ENCODE results near the gene GALNT3.

Gene GALNT3

DNA sequence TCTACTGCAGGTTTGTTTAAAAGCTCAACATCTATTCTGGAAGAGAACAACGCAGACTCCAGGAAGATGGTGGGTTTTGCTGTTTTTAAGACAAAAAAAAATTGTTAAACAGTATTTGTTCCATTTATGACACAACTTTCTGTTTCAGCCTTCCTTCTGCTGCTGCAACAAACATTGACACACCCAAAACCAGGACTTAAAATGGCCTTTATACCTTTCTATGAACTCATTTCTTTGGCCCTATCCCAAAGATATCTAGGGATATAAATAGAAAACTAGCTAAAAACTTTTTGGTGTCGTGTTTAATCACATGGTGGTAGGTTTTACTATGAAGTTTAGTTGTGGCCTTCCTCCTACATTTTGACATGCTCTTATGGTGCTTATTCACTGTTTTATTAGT lies 964 bp upstream of the GALNT3 start:
- DNase-seq = no peak

DNA sequence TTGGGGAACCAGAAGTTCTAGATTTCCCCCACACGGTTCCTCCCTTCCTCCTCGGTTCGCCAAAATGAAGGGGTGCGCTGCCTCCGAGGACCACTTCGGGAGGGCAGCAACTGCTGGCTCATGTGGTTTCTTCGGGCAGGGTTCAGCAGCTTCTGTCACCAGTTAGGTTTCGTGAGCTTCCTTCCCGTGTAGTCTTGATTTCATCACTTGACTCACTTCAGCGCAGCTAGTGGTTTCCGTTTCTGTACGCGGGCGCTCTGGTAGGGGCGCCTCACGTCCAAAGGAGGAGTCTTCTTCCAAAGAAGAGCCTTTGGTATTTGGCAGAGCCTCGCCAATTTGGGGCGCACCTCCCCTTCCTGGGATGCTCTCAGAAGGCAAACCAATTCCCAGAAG lies 485 bp upstream of the GALNT3 start:
- peak; percentile 43 for DNase-seq

DNA sequence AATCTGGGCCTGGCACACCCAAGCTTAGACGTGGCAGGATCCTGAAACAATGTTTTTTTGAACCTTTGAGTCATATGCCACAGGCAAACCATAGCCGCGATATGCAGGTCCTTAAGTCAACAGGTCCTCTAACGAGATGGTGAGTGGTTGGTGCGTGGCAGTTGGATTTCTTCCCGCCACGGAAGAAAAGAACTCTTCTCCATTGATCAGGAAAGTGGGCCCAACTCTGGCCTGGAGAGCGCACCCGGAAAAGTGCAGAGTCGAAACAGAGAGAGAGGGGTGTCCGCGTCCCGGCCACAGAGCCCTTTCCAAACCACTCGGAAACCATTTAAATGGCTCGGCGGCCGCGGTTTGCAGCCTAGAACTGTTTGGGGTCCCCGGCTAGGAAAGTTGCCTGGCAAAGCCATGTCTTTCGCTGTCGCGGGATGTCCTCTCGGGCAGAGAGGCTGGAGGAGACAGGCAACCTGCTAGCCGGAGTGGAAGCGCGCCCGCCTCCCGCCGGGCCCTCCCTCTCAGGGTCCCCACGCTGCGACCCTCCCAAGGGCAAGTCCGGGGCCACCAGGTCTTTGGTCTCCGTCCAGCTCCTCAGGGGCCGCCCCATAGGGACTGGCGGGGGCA lies 777 bp downstream of the GALNT3 start:
- DNase-seq = peak; percentile 17

DNA sequence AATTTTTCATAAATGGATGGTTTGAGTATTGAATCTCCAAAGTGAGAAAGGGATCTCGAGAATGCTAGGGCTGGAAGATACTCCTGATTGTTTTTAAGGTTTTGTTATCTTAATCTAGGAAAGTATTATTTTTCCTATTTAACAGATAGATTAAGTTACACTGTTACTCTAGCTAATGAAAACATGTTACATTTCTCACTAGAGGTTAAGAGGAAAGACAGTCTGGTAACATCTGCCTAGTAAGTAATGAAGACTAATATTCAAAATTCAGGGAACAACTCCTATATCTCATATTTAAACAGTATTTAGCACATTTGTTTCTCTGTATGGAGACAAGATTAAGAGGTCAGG lies 2.0 kb downstream of the GALNT3 start:
- no peak for DNase-seq

DNA sequence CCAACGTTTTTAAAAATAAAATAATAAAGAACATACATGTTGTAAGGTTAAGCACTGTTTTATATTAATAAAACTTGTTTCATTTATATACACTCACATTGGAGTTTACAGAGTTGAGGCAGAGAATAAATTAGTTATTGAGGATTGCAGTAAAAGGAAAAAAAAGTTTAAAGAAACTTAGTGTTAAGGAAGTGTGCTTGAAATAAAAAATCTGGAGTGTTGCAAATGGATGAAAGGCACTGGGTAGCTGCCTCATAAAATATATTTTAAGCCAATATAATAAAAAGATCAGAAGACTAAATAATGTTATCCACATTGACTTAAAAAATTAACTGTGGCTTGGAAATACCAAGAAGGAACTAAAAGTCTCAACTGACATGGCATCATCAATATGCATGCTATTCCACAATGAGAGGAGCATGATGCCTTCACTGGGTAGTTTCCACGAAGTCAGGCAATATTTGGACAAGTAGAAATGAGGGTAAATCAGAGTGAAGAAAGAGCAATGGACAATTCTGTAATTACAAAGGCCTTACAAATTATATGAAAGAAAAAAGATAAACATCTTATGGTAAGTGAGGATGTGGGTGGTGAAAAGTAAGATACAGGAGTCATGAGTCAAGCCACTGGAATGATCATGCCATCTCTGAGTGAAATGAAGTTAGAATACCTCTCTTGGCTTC lies 2.5 kb downstream of the GALNT3 start:
- DNase-seq = no peak

DNA sequence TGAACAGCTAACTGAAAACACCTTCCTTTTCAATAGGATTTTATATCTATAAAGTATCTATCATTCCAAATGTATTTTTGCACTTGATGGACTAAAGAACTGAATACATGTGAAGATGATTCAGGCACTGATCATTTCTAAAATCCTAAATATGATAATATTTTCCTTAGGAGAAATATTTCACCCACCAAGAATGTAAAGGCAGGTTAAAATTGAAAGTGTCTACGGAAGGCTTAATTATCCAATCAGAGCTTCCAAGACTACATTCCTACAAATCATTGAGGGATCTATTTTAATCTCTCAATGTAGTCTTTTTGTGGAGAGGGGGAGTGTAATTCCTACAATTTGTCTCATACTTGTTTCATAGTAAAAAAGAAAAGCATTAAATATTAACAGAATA lies 3.6 kb downstream of the GALNT3 start:
- no peak for DNase-seq

DNA sequence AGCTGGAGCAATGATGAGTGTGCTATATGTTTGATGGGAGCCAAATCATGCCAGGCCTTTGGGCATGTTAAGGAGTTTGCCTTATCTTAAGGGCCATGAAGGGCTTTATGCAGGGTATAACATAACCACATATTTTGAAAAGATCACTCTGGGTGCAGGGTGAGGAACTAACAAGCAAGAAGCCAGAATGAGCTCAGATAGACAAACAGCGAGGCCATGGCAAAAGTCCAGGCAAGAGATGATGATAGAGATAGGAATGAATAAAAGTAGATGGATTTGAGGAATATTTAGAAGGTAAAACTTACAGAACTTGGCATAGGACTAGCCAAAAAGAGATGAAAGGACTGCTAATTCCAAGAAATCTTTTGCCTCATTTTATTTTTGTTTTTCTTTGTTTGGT lies 6.7 kb downstream of the GALNT3 start:
- no peak for DNase-seq

DNA sequence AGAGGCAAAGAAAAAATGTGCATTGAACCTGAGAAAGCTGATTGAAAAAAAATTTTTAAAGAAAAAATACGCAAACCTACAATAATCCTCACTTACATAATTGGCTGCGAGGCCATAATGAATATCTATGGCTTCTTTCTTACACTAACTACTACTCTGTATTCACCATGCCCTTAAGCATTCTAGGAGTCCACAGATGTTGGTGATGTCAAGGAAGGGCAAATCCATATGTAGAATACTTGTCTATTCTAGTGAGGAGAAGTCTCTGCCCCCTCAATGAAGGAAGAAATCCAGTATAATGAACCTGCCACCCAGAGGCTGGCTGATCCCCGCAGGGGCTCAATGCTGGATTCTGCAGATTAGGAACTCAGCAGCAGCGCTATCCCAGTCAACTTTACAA lies 14.3 kb downstream of the GALNT3 start:
- DNase-seq = no peak

DNA sequence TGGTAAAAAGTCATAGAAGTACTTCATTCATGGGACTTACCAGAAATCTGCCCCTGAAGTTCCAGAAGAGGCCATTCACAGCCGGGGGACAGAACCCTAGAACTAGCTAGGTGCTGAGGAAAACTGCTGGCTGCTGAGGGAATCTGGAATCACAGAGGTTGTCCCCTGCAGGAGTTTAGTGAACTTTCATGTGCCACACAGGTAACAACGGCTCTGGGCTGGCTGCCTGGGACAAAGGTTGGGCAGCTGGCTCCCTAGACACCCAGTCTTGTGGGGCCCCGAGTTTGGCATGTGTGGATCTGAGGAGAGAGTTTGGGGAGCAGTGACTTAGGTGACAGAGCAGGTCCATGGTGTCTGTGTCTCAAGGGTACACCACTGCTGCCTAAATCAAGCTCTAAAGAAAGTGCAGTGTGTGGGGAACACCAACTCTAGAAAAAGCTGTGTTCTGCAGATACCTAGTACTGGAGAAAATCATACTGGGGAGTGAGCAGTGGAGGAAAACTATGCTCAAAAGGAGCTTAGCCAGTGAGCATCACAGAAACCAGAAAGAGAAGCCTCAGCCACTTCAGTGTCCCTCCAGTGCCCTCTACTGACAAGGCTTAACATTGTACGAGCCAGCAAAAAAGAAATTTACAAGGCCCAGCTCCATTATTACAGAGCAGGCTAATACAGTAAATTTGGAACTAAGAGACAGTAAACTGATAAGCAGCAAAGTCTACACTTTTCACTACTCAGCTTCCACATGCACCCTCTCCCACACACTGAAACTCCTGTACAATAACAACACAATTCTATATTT lies 15.2 kb downstream of the GALNT3 start:
- DNase-seq = no peak

DNA sequence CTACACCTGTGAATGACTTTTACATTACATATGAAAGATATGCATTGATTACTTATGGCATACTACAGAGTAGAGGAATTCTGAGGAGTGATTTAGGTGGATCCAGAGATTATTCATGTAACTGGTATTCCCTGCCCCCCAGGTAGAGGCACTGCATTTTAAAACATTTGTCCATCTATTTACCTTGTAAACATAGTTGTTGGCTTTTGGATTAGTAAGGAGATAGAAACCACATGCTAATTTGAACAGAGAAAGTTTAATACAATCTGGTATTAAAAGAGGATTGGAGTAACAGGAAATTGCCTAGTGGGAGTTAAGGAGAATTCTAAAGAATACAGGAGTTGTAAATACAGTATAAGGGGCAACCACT lies 15.9 kb downstream of the GALNT3 start:
- DNase-seq = no peak

DNA sequence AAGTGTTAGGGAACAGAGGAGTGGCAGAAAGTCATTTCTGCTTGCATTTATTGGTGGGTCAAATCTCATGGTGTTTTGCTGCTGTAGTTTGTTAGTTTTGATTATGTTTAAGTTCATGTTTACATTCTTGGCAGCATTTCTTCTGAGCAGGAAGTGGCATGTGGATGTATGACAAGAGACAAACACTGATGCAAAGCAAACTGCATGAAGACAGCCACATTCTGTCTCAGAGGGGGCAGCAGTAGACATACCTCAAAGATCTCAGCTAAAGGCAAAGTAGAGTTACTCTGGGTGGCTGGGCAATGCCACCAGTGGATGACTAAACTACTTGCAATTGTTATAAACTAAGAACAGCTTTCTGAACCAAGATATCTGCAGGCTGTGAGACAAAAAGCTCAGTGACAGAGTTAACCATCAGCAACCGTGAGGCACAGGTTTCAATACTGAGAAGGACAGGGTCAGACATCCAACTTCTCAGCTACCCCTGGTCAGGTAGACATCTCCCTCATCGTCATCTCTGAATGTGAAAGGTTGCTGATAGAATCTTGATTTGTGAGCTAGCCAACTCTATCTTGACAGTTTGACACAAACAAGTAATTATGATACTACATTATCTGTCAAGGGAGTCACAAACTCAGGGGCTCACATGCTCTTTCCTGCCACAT lies 16.4 kb downstream of the GALNT3 start:
- DNase-seq = no peak

DNA sequence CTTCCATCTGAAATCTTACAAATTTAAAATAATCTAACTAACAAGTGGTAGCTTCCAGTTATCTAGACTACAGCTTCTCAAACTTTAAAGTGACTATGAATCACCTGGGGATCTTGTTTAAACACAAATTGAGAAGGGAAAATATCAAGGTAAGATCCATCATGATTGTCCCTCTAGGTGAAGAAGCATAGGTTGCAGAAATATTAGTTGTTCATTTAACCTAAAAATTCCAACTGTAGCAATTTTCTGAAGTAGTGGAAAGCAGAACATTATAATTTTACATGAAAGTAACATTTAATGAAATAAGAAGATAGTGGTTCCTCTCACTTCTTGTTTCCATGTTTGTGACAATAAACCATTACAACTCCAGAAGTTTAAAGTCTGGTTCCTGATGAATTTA lies 17.3 kb downstream of the GALNT3 start:
- no peak for DNase-seq

DNA sequence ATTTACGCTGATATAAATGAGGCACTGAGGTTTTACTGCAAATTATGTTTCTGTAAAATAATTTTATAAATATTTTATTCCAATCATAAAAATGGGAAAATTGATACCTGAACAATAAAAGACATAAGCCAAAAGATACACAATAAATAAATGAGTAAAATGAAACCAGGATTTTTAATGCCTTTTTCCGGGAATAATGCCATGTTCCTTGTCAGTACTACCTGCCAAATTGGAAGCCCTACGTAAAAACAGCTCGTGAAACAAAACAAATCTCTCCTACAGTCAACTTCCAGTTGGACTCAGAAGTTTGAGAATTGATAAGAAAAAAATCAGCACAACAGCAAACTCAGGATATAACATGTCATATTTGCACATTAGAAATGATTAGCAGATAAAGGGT lies 18.0 kb downstream of the GALNT3 start:
- DNase-seq = no peak

DNA sequence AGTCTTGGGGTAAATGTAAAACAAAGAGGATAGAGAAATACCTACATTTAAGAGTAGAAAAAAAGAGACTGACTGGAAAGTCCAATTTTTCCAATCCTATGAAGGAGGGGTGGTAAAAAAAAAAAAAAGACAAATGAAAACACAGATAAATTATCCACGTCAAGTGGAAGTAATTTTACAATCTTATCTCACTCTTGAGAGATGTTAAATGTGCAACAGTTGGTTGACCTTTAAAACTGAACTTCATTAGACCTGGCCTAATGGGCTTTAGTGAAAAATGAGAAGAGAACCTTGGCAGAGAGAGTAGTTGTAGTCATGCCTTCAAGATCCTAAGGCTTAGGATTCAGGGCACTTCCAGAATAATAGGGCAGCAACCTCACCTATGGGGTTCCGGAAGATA lies 20.4 kb downstream of the GALNT3 start:
- DNase-seq = no peak

DNA sequence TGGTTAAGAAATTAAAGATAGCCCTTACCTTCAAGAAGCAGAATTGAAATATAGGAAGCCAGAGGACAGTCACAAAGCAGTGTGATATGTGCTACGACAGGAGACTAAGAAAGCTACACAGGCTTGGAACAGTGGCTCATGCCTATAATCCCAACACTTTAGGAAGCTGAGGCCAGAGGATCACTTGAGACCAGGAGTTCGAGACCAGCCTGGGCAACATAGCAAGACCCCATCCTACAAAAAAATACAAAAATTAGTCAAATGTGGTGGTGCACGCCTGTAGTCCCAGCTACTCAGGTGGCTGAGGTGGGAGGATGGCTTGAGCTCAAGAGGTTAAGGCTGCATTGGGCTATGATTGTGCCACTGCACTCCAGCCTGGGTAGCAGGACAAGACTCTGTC lies 21.9 kb downstream of the GALNT3 start:
- no peak for DNase-seq

DNA sequence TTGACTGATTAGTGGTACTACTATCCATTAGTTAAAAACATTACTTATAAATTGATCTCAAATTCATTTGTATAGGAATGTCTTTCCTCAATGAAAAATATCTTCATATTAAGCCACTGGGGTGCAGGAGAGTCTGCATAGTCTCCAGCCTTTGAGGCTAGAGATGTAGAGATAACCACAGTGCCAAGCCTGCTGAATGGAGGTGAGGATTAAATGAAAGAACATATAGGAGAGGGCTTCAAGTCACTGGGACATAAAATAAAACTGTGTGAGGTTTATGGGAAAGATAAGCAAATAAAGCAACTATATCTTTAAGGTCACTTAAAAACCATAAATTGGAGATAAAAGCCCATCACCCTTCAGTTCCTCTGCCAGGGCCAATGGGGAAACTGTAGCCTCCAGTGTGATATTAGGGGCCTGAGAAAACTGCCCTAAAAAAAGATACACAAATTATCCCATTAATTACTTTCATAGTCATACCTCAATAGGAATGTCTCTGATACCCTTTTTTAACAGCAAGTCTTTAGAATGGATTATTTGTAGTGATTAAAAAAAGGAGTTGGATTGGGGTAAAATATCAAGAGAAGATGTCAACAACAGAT lies 27.6 kb downstream of the GALNT3 start:
- DNase-seq = no peak

DNA sequence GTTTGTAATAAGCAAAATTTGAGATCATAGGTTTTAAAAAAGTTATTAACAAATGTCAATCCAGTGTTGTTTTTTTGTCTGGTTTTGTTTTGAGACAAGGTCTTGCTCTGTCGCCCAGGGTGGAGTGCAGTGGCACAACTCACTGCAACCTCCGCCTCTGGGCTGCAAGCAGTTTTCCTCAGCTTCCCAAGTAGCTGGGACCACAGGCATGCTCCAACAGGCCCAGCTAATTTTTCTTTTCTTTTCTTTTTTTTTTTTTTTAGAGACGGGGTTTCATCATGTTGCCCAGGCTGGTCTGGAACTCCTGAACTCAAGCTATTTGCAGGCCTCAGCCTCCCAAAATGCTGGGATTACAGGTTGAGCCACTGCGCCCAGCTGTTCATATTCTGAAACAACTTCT lies 31.3 kb downstream of the GALNT3 start:
- no peak for DNase-seq

DNA sequence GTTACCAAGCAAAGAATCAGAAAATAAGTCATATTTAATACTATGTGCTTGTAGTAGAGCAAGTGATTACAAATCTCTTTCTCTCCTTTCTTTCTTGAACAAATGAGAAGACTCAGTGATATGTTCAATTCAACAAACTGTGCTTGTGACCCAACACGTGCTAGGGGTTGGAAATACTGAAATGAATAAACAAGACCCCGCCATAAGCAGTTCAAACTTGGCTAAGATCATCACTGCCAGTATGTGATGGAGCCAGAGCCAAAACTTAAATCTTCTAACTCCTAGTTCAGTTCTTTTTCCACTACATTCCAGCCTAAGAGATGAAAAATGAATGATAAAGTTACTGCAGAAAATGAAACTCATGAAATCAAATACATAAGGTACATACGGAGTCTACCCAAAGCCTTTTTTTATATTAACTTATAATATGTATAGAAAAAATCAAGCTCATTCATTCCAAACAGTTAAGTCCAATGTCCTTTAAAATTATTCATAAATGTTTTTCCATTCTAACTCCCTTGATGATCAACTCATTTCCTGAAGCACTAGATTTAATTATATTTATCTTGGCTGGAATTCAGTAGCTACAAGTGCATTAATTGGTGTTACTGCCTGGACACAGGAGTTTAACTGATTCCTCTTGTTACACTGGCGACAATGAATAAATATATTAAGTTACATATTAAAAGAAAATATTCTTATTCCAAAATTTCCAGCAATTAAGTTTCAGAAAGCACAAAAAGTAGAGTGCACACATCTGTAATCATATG lies 36.0 kb downstream of the GALNT3 start:
- no peak for DNase-seq

DNA sequence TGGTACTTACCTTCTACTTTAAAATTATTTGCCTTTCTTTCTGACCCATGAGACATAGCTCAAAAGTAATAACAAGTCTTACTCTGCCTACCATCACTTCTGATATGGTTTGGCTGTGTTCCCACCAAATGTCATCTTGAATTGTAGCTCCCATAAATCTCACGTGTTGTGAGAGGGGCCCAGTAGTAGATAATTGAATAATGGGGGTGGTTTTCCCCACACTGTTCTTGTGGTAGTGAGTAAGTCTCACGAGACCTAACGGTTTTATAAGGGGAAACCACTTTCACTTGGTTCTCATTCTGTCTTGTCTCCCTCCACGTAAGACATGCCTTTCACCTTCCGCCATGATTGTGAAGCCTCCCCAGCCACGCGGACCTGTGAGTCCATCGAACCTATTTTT lies 47.5 kb downstream of the GALNT3 start:
- DNase-seq = no peak

DNA sequence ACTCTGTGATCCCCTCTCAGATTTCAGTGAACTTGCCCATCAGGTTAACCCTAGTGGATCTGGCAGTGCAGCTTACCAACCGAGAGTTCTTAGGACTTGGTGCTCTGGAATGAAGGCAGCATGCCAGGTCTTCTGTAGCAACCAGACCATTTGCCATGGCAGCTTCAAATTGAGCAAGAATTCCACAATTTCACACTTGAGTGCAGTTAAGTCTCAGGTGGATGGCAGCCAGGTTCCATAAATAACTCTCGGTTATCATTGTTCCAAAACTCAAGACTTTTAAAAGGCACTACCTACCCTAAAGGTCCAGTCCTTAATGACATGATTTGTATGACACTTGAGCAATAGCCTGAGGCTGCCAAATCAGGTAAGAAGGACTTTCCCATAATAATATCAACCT lies 48.1 kb downstream of the GALNT3 start:
- no peak for DNase-seq

DNA sequence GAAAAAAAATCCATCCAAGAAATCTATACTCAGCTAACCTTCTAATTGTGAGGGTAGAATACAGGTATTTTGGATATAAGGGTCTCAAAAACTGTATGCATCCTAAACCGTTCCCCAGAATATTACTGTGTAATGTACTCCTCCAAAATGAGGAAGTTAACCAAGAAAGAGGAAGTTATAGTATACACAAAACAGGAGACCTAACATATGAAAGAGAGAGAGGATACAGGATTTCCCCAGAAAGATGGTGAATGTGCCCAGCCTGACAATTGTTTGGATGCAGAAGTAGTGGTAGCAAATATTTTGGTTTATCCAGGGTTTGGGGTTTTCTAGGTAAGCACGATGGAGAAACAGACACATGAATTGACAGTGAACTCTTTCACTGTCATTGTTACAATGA lies 50.6 kb downstream of the GALNT3 start:
- no peak for DNase-seq

DNA sequence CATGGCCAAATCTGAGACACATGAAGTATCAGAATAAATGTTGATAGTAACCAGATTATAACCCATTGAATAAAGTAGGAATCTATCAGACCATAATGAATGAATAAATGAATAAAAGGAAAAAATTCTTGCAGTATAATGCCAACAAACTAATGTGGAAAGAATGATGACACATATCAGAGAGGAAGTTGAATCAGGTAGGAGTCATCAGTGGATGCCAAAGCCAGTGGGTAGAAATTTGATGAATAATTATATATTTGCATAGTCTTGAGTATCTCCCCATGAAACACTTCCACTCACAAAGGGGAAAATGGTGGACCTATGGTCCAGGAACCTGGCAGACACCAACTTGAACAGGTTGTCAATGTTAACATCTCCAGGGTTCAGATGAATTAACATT lies 68.6 kb downstream of the GALNT3 start:
- no peak for DNase-seq

DNA sequence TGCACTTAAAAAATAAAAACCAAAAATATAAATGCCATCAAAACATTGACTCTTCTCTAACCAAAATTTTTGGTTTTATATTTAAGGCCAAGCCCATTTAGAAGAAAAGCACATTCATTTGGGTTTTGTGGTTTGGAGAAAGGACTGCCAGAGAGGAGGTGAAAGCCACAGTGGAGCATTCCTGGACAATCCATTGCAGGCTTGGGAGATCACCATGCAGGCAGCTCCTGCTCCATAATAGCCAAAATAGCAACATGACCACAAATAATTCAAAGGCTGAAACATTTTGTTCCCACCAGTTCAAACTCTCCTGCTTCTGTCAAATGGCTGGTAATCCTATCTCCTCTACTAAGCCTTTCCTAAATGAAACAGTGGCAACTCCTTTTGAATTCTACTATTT lies 73.5 kb downstream of the GALNT3 start:
- no peak for DNase-seq

All from activated T-cell treated with anti-CD3 and anti-CD28 coated beads, Interleukin-2, amount 50 U/mL, for 1 hour (primary cell).